ENCODE data around the gene MTF1.
"Not testable (repeated sequence)": the region's sequence is repeated elsewhere in the genome, so short reads cannot be mapped to it uniquely, and the experiment has no call there.

MTF1 gene

GRCh38 chr1:37859507-37860345 lies at the start of gene MTF1:
Gene MTF1 (minus strand): TSS chr1:37859592. CDS start chr1:37857658, 1,934 bp downstream.
- DNase-seq, result peak; percentile 97

GRCh38 chr1:37908531-37908930 lies 49.1 kb upstream of the MTF1 start:
- DNase-seq, result not testable (repeated sequence)

DNA sequence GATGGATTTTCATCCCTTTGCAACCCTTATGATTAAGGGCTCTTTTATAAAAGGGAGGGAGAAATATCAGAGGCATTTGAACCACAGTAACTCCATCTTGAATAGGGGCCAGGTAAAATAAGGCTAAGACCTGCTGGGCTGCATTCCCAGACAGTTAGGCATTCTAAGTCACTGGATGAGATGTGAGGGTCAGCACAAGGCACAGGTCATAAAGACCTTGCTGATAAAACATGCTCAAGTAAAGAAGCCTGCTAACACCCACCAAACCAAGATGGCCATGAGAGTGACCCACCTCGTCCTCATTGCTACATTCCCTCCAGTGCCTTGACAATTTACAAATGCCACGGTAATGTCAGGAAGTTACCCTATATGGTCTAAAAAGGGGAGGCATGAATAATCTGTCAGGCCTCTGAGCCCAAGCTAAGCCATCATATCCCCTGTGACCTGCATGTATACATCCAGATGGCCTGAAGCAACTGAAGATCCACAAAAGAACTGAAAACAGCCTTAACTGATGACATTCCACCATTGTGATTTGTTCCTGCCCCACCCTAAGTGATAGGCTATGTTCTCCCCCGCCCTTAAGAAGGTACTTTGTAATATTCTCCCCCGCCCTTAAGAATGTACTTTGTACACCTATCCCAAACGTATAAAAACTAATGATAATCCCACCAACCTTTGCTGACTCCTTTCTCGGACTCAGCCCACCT lies 48.2 kb upstream of the MTF1 start:
- DNase-seq, result not testable (repeated sequence)

- DNase-seq, result not testable (repeated sequence)
These were observed 47.2 kb upstream of the MTF1 start for GRCh38 chr1:37906591-37906990.

DNA sequence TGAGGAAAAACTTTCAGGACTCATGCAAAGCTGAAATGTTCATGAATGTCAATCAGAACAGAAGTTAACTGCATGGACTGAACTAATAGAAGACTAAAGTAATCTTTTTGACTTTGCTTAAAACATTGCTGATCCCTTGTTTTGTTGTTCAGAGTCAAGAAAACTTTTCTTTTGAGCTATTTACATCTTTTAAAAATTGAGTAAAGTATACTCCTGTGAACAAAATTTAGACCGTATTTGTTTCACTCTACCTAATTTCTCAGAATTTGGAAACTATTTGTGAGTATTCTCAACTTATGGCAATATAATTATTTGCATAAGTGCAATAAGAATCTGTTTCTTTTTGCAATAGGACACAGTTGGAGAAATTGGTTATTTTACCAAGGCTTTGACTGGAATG lies 46.3 kb upstream of the MTF1 start:
- DNase-seq, result no peak

- not testable (repeated sequence) for DNase-seq
These were observed 44.5 kb upstream of the MTF1 start for GRCh38 chr1:37903921-37904320.

GRCh38 chr1:37902983-37903382 lies 43.6 kb upstream of the MTF1 start:
- no peak for DNase-seq

DNA sequence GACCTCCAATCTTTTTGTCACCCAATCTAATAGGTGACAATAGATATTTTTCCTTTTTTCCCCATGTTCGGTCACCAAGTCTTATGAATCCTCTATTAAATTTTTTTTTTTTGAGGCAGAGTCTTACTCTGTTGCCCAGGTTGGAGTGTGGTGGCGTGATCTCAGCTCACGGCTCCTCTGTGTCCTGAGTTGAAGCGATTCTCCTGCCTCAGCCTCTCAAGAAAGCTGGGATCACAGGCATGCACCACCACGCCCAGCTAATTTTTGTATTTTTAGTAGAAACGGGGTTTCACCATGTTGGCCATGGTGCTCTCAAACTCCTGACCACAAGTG lies 42.5 kb upstream of the MTF1 start:
- no peak for DNase-seq

DNA sequence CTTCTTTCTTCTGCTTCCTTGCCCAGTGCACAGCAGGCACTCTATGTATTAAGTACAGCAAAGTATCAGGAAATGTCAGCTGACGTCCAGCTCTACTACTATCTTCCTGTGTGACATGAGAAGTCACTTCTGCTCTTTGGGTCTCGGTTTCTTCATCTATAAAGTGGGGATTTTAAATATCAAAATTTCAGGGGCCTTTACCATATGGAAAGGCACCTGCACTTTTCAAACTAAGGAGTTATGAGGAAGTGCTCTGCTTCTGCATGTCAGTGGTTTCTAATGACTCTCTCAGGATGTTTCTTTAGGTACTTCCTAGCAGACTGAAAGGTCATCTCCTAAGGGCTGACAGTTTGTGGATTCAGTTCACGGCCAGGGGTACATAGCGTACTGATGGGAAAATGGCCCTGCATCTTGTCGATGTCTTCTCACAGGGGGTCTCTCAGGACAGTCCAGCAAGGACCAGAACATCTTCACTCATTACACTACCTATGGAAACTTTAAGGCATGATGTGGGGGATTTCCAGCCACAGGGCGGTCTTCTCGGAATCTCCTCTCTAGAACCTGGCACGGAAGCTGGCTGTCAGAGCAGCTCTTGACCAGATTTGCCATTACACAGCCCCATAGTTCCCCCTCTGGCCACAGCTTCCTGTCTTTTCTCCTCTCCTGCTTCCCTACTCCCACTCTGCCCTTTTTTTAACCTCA lies 42.0 kb upstream of the MTF1 start:
- no peak for DNase-seq

DNA sequence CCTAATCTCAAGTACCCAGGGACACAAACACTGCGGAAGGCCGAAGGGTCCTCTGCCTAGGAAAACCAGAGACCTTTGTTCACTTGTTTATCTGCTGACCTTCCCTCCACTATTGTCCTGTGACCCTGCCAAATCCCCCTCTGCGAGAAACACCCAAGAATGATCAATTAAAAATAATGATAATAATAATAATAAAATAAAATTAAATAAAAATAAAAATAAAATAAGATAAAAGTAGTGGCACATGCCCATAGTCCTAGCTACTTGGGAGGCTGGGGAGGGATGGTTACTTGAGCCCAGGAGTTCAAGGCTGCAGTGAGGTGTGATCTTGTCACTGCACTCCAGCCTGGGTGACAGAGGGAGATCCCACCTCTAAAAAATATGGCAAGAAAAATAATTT lies 38.2 kb upstream of the MTF1 start:
- DNase-seq, result not testable (repeated sequence)

DNA sequence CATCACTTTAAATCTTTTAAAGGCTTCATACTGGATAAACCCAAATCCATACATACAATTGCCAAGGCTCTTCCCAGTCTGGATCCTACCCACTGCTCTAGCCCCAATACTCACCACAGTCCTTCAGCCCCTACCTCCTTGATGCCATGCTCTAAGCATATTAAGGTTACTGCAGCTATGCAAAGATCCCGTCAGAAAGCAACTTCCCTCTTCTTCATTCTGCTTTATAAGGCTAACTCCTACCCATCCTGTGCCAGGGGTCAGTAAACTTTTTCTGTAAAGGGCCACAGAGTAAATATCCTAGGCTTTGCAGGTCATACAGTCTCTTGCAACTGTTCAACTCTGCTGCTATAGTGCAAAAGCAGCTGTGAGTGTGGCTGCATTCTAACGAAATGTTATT lies 34.3 kb upstream of the MTF1 start:
- DNase-seq, result no peak

- DNase-seq, result no peak
These were observed 33.0 kb upstream of the MTF1 start for GRCh38 chr1:37892151-37893047.

DNA sequence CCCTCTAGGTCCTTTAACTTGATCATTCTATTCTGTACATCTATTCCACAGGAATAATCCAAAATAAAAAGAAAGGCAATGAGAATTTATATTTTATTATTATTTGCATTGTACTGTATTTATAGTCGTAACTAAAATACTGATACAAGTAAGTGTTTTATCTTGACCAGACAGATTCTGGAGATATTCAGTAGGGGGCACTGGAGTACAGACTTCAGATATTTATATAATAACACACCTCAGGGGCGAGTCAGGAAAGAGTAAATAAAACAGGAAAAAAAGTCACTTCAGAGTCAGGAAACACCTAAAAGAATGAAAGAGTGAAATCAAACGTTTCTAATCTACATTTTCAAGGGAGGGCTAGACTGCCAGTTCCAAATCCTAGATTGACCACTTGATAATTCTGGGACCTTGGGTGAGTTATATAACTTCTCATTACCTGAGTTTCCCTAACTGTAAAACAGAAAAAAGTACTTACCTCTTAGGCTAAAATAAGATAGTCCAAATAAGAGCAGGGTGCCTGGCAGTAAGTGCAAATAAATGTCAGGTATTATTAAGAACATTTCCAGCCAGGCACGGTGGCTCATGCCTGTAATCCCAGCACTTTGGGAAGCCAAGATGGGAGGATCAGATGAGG lies 31.1 kb upstream of the MTF1 start:
- DNase-seq, result peak; percentile 35

GRCh38 chr1:37888022-37888700 lies 28.8 kb upstream of the MTF1 start:
- DNase-seq, result no peak

DNA sequence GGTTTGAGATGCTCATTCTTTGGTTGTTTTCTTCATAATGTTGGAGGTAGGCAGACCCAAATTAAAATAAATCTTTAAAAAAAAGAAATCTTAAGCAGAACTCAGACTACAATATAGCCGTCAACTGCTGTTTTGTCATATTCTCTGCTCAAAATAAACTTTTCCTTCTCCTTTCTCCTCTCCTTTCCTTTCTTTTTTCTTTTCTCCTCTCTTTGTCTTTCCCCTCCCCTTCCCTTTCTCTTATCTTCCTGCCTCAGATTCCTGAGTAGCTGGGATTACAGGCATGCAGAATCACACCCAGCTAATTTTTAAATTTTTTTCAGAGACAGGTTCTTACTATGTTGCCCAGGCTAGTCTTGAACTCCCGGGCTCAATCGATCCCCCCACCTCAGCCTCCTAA lies 24.8 kb upstream of the MTF1 start:
- DNase-seq, result no peak

DNA sequence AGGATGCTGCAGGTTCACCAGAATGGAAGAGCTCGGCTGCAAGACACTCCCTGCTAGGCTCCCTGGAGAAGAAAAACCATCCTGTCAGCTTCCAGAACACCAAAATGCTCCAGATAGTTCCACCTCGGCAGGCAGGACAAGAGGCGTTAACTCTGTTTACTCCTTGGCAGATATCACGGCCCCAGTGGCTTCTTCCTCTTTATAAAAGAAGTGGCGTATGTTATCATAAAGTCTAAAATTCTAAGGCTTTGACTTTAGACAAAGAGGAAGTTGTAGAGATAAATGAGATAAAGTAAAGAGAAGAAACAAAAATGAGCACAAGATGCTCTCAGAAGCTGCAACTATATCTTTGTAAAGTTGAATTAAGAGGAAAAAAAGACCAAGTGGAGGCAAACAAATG lies 24.3 kb upstream of the MTF1 start:
- no peak for DNase-seq

- DNase-seq, result no peak
These were observed 20.5 kb upstream of the MTF1 start for GRCh38 chr1:37879865-37880264.

DNA sequence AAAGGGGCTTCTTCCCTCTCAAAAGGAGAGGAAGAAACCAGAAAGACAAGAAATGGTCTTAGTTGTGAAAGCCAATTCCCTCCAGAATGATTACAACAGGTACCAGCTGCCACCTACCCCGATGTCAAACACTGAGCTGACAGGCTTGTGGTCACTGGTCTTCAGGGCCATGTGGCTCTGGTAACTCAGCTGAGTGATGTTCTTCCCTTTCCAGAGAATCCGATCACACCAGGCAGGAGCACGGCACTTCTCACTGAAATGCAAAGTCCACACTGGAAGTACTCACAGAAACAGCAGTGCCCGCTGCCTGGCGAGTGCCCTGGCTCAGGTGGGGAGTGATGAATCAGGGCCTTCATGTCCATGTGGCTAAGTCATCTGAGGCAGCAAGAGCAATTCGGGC lies 18.7 kb upstream of the MTF1 start:
- no peak for DNase-seq

- DNase-seq, result no peak
These were observed 16.4 kb upstream of the MTF1 start for GRCh38 chr1:37875833-37876232.

DNA sequence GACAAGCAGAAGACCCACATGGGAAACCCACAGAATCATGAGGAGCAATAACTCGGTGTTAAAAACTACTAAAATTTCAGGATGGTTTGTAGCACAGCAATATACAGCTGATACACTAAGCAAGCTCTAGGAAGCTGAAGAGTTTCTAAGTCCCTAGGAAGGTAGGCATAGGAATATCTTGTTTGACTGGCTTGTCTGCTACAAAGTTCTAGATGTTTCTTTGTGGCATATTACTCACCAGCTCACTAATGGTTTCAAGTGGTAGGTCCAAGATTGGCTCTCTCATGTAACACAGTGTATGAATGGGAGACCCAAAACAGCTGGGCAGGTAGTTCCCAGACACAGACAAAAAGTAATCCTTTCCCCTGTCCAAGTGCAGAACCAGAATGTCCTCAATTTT lies 13.3 kb upstream of the MTF1 start:
- DNase-seq, result no peak

GRCh38 chr1:37868466-37868865 lies 9.1 kb upstream of the MTF1 start:
- DNase-seq, result no peak

- no peak for DNase-seq
These were observed 8.4 kb upstream of the MTF1 start for GRCh38 chr1:37867784-37868183.
